ENCODE data around the gene AFF1. TPM values are rescaled to one million over a fixed set of nuclear protein-coding genes. Genes with fewer than 3 reads are reported as not detected.
A peak's percentile ranks its signal among the peaks of the same experiment; 100 is the strongest.

The AFF1 gene
- total RNA-seq, 3 donors from 2014 or later (not counting 1 experiment from before 2014, with no cell fraction given) = 87.9 to 93.4 (median 91.7) TPM

DNA sequence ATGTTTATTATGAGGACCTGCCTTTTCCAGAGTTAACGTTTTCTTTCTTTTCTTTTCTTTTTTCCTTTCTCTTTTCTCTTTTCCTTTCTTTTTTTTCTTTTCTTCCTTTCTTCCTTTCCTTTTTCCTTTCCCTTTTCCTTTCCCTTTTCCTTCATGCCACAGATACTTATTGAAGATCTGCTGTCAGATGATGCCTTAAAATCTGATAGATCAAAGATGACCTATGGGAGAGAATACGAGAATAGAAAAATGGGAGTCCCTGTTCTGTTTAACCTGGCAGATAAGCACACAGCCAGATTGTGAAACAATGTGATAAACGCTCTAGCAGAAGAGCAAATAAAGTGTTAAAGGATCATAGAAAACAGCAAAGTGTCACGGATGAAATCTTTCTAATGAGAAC is 38.9 kb downstream of the AFF1 start:
- no peak overlapping the region for H3K4me3 ChIP-seq (ENCODE audit: low read length)
- H3K4me1 ChIP-seq (ENCODE audit: control insufficient read depth, insufficient read depth, low read length) = peaks cover 3% of the 10 kb centered on the region
- H3K9me3 ChIP-seq (ENCODE audit: control insufficient read depth, insufficient read depth, low read length) = no peaks in the 10 kb centered on the region
- Mint-ChIP-seq H3K36me3 (no peaks in the 10 kb centered on the region), H3K4me1 (peaks cover 31 to 46% of the 10 kb centered on the region in 2 donors), H3K9me3 (no peaks in the 10 kb centered on the region), H3K4me3 (no peak overlapping the region), H3K27ac (peak overlapping the region in 1 of 2 donors; percentile 8), H3K27me3 (ENCODE audit: low read depth in 2 of 2) (no peaks in the 10 kb centered on the region)
- H3K36me3 ChIP-seq (ENCODE audit: control insufficient read depth, insufficient read depth, low read length) = no peaks in the 10 kb centered on the region
- no peak for DNase-seq
- H3K27ac ChIP-seq (ENCODE audit: low read length) = no peak overlapping the region
- TF ChIP-seq, protein P1, sequence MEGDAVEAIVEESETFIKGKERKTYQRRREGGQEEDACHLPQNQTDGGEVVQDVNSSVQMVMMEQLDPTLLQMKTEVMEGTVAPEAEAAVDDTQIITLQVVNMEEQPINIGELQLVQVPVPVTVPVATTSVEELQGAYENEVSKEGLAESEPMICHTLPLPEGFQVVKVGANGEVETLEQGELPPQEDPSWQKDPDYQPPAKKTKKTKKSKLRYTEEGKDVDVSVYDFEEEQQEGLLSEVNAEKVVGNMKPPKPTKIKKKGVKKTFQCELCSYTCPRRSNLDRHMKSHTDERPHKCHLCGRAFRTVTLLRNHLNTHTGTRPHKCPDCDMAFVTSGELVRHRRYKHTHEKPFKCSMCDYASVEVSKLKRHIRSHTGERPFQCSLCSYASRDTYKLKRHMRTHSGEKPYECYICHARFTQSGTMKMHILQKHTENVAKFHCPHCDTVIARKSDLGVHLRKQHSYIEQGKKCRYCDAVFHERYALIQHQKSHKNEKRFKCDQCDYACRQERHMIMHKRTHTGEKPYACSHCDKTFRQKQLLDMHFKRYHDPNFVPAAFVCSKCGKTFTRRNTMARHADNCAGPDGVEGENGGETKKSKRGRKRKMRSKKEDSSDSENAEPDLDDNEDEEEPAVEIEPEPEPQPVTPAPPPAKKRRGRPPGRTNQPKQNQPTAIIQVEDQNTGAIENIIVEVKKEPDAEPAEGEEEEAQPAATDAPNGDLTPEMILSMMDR (IDR thresholded peaks at IDR 0.05) = no peak
- intact Hi-C loops (cut with micrococcal nuclease) = no loop called here
- WGBS (ENCODE audit: insufficient coverage) = 91% methylated on average over 4 of the region's 4 CpGs
- H3K27me3 ChIP-seq (ENCODE audit: control insufficient read depth, insufficient read depth, low read length) = no peaks in the 10 kb centered on the region
- no peak for ATAC-seq

DNA sequence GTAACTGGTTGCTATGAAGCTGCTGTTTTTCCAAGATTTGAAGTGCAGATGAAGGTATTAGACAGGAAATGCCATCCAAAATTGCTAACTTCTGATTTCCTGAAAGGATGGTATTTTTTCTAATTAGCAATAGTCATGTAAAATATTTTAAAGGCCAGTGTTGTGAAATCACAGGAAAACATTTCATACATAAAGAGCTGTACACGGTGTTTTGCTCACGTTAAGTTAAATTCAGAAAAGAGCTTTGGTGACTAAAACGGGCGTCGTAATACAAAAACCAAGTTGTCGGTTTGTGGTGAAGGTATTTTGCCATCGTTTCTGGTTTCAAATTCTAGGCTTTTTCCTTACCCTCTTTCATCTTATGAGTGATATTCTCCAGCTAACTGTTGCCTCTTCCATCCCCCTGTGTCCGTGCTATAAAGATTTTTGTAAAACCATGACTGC is 39.8 kb downstream of the AFF1 start:
- TF ChIP-seq, protein P1 (IDR thresholded peaks at IDR 0.05) = no peak

DNA sequence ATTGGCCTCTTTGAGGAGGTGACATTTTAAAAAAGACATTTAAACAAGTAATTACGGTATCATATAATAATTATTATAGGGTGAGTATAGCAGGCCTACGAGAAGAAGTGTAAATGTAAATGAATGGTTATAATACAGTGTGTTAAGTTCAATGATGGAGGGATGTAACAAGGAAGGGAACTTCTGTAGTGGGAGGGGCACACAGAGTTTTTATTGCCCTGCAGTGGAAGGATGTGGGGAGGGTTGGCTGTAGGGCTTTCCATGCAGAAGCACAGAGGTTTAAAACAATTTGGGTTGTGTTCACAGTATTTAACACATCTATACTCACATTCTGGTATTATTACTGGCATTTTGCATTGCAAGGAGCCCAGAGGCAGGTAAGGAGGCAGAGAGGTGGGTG is 41.1 kb downstream of the AFF1 start:
- no peak overlapping the region for H3K27ac ChIP-seq (ENCODE audit: low read length)
- H3K4me3 ChIP-seq (ENCODE audit: low read length) = no peak overlapping the region
- WGBS (ENCODE audit: insufficient coverage) = 100% methylated on average over 2 of the region's 2 CpGs
- no peak for ATAC-seq
- DNase-seq = no peak
- TF ChIP-seq, protein P1 (IDR thresholded peaks at IDR 0.05) = no peak
- Mint-ChIP-seq H3K9me3 (no peaks in the 10 kb centered on the region), H3K27me3 (ENCODE audit: low read depth in 2 of 2) (no peaks in the 10 kb centered on the region), H3K27ac (no peak overlapping the region), H3K4me1 (peaks cover 24 to 41% of the 10 kb centered on the region in 2 donors), H3K4me3 (no peak overlapping the region), H3K36me3 (no peaks in the 10 kb centered on the region)
- H3K27me3 ChIP-seq (ENCODE audit: control insufficient read depth, insufficient read depth, low read length) = no peaks in the 10 kb centered on the region
- no peaks in the 10 kb centered on the region for H3K36me3 ChIP-seq (ENCODE audit: control insufficient read depth, insufficient read depth, low read length)
- peaks cover 3% of the 10 kb centered on the region for H3K4me1 ChIP-seq (ENCODE audit: control insufficient read depth, insufficient read depth, low read length)
- H3K9me3 ChIP-seq (ENCODE audit: control insufficient read depth, insufficient read depth, low read length) = no peaks in the 10 kb centered on the region
- intact Hi-C loops (cut with micrococcal nuclease) = no loop called here

More for the DNA sequence above, 39.8 kb downstream of the AFF1 start:
- Histone ChIP-seq H3K4me3 (ENCODE audit: low read length) (no peak overlapping the region), H3K27me3 (ENCODE audit: control insufficient read depth, insufficient read depth, low read length) (no peaks in the 10 kb centered on the region), H3K9me3 (ENCODE audit: control insufficient read depth, insufficient read depth, low read length) (no peaks in the 10 kb centered on the region), H3K4me1 (ENCODE audit: control insufficient read depth, insufficient read depth, low read length) (peaks cover 3% of the 10 kb centered on the region), H3K27ac (ENCODE audit: low read length) (no peak overlapping the region), H3K36me3 (ENCODE audit: control insufficient read depth, insufficient read depth, low read length) (no peaks in the 10 kb centered on the region)
- ATAC-seq (no peak), DNase-seq (no peak)
- 30% methylated on average over 8 of the region's 8 CpGs for WGBS (ENCODE audit: insufficient coverage)
- no peaks in the 10 kb centered on the region for H3K27me3 Mint-ChIP-seq (ENCODE audit: low read depth in 2 of 2)
- no peaks in the 10 kb centered on the region for H3K9me3 Mint-ChIP-seq
- H3K4me3 Mint-ChIP-seq = no peak overlapping the region
- no peaks in the 10 kb centered on the region for H3K36me3 Mint-ChIP-seq
- H3K27ac Mint-ChIP-seq = peak overlapping the region in 1 of 2 donors; percentile 0
- peaks cover 31 to 46% of the 10 kb centered on the region in 2 donors for H3K4me1 Mint-ChIP-seq
- intact Hi-C loops (cut with micrococcal nuclease) = no loop called here

Measured in natural killer cell (primary cell).